Measurements from ENCODE around the gene ATAD3B.
A peak's percentile ranks its signal among the peaks of the same experiment; 100 is the strongest.

ATAD3B gene

GRCh38 chr1:1432951-1433803 is 38.4 kb upstream of the ATAD3B start:
- POLR2A ChIA-PET: interaction anchor here (1.3 to 2.2 kb wide), 2 partner anchors 25 to 34 kb away, joined by 5 to 10 read pairs; partner anchors contain the start of gene CCNL2
- TF ChIP-seq SP1 (IDR thresholded peaks at IDR 0.05) (no peak), PKNOX1 (IDR thresholded peaks at IDR 0.05) (no peak), NFRKB (IDR thresholded peaks at IDR 0.05) (no peak), BHLHE40 (IDR thresholded peaks at IDR 0.05; ENCODE audit: borderline replicate concordance) (no peak), L3MBTL2 (conservative IDR thresholded peaks at IDR 0.05) (no peak), CTBP1 (IDR thresholded peaks at IDR 0.05; ENCODE audit: borderline replicate concordance) (no peak), ARNT (IDR thresholded peaks at IDR 0.05) (no peak), FOXK2 (IDR thresholded peaks at IDR 0.05) (no peak), HDGF (IDR thresholded peaks at IDR 0.05; ENCODE audit: borderline replicate concordance) (no peak), SUZ12 (IDR thresholded peaks at IDR 0.05) (no peak)
- CTCF ChIA-PET: interaction anchor here (0.8 to 3.0 kb wide), 2 partner anchors 8 to 34 kb away, joined by 3 to 13 read pairs; partner anchors contain the start of gene CCNL2
- DNase-seq (ENCODE audit: extremely low spot score): peak; percentile 10

- CTCF ChIA-PET: interaction anchor here (0.8 kb wide), 1 partner anchor 35 kb away, joined by 3 read pairs; the partner anchor contains the start of gene CCNL2
- DNase-seq (ENCODE audit: extremely low spot score): peak; percentile 14
- TF ChIP-seq TARDBP (IDR thresholded peaks at IDR 0.05) (no peak), SUZ12 (IDR thresholded peaks at IDR 0.05) (no peak), SP1 (IDR thresholded peaks at IDR 0.05) (no peak), HDGF (IDR thresholded peaks at IDR 0.05; ENCODE audit: borderline replicate concordance) (no peak), CTBP1 (IDR thresholded peaks at IDR 0.05; ENCODE audit: borderline replicate concordance) (no peak), ZNF384 (IDR thresholded peaks at IDR 0.05) (no peak), NFRKB (IDR thresholded peaks at IDR 0.05) (no peak), FOXM1 (IDR thresholded peaks at IDR 0.05; ENCODE audit: borderline replicate concordance) (no peak), ELF4 (IDR thresholded peaks at IDR 0.05) (no peak), L3MBTL2 (conservative IDR thresholded peaks at IDR 0.05) (no peak), LEF1 (IDR thresholded peaks at IDR 0.05; ENCODE audit: borderline replicate concordance) (no peak), BHLHE40 (IDR thresholded peaks at IDR 0.05; ENCODE audit: borderline replicate concordance) (no peak), ARNT (IDR thresholded peaks at IDR 0.05) (no peak), FOXA1 (IDR thresholded peaks at IDR 0.05) (no peak)
- POLR2A ChIA-PET: interaction anchor here (1.3 to 2.2 kb wide), 2 partner anchors 26 to 35 kb away, joined by 5 to 10 read pairs; partner anchors contain the start of gene CCNL2
Measured at GRCh38 chr1:1433804-1434130, 37.8 kb upstream of the ATAD3B start.

- TF ChIP-seq L3MBTL2 (conservative IDR thresholded peaks at IDR 0.05) (no peak), SUZ12 (IDR thresholded peaks at IDR 0.05) (no peak), LEF1 (IDR thresholded peaks at IDR 0.05; ENCODE audit: borderline replicate concordance) (no peak), BHLHE40 (IDR thresholded peaks at IDR 0.05; ENCODE audit: borderline replicate concordance) (no peak), ARNT (IDR thresholded peaks at IDR 0.05) (no peak), FOXA1 (IDR thresholded peaks at IDR 0.05) (no peak), CTBP1 (IDR thresholded peaks at IDR 0.05; ENCODE audit: borderline replicate concordance) (no peak), FOXK2 (IDR thresholded peaks at IDR 0.05) (no peak), HDGF (IDR thresholded peaks at IDR 0.05; ENCODE audit: borderline replicate concordance) (no peak), ELF4 (IDR thresholded peaks at IDR 0.05) (no peak), TARDBP (IDR thresholded peaks at IDR 0.05) (no peak), SP1 (IDR thresholded peaks at IDR 0.05) (no peak), NFRKB (IDR thresholded peaks at IDR 0.05) (no peak), FOXM1 (IDR thresholded peaks at IDR 0.05; ENCODE audit: borderline replicate concordance) (no peak), ZNF384 (IDR thresholded peaks at IDR 0.05) (no peak), PKNOX1 (IDR thresholded peaks at IDR 0.05) (no peak)
- DNase-seq (ENCODE audit: extremely low spot score): no peak
- ChIA-PET POLR2A (interaction anchor here (1.3 to 2.2 kb wide), 3 partner anchors 26 to 35 kb away, joined by 5 to 10 read pairs (median 5); partner anchors contain the start of gene CCNL2), CTCF (interaction anchor here (0.8 kb wide), 1 partner anchor 35 kb away, joined by 3 read pairs; the partner anchor contains the start of gene CCNL2)
Measured at GRCh38 chr1:1434131-1434823, 37.3 kb upstream of the ATAD3B start.

GRCh38 chr1:1434824-1435105 is 36.8 kb upstream of the ATAD3B start:
- CTCF ChIA-PET: no interaction called here
- DNase-seq (ENCODE audit: extremely low spot score): peak; percentile 6
- no peak for TF ChIP-seq NFRKB (IDR thresholded peaks at IDR 0.05)
- POLR2A ChIA-PET: interaction anchor here (1.5 to 2.2 kb wide), 2 partner anchors 27 to 36 kb away, joined by 5 to 10 read pairs; partner anchors contain the start of gene CCNL2

GRCh38 chr1:1435106-1435903 is 36.3 kb upstream of the ATAD3B start, which contains the start of gene VWA1:
VWA1 (plus strand) TSS chr1:1435690; CDS start chr1:1435749, 59 bp downstream.
- CTCF ChIA-PET: no interaction called here
- POLR2A ChIA-PET: interaction anchor here (1.5 kb wide), 1 partner anchor 36 kb away, joined by 5 read pairs; the partner anchor contains the start of gene CCNL2
- DNase-seq (ENCODE audit: extremely low spot score): peak; percentile 92
- TF ChIP-seq L3MBTL2 (conservative IDR thresholded peaks at IDR 0.05) (no peak; the same call in 1 of the 2 replicates), ZNF384 (IDR thresholded peaks at IDR 0.05) (no peak), NFRKB (IDR thresholded peaks at IDR 0.05) (no peak), FOXK2 (IDR thresholded peaks at IDR 0.05) (no peak), HDGF (IDR thresholded peaks at IDR 0.05; ENCODE audit: borderline replicate concordance) (0 out of 2 replicates have a peak, but pooled peaks have one; percentile 49)
